Sigmoid colon (tissue), 7 donors: ENCODE data around the gene ARRDC4. TPM values are rescaled to one million over a fixed set of nuclear protein-coding genes. Genes with fewer than 3 reads are reported as not detected.

Experiments
- DNase-seq: peaks from one replicate; pipeline ENCODE4 v3.0.0-alpha.2; 2019
- H3K27ac ChIP-seq, 4 donors: fragments of 200-600 bp; sonication (generic); one replicate each; pipeline ENCODE4 v1.5.1; 2016 to 2019; ENCODE audit warnings: mild to moderate bottlenecking in 1 of 4
- H3K27me3 ChIP-seq, 3 donors: fragments of 200-600 bp; sonication (generic); one replicate each; pipeline ENCODE4 v1.5.1; 2019; ENCODE audit warnings: mild to moderate bottlenecking in 1 of 3
- H3K36me3 ChIP-seq, 4 donors: fragments of 200-600 bp; sonication (generic); one replicate each; pipeline ENCODE4 v1.5.1; 2016 to 2019
- H3K4me1 ChIP-seq, 4 donors: fragments of 200-600 bp; sonication (generic); one replicate each; pipeline ENCODE4 v1.5.1; 2017 to 2019
- H3K4me3 ChIP-seq, 4 donors: fragments of 200-600 bp; sonication (generic); one replicate each; pipeline ENCODE4 v1.5.1; 2017 to 2019; ENCODE audit warnings: mild to moderate bottlenecking in 2 of 4, moderate library complexity in 1 of 4
- H3K9me3 ChIP-seq, 4 donors: fragments of 200-600 bp in 3 of 4; sonication (generic) in 3 of 4; one replicate each; pipeline versions ENCODE4 v1.5.1 to v1.6.1; 2013 to 2019
- EP300 ChIP-seq, 4 donors: sonication (generic); formaldehyde crosslinking; IDR thresholded peaks; one replicate each; pipeline ENCODE4 v1.6.1; 2017; ENCODE audit warnings: antibody characterized with exemption in 4 of 4
- POLR2A ChIP-seq, 2 donors: fragments of 450-650 bp; IDR thresholded peaks; one replicate each; pipeline ENCODE4 v1.6.1; 2016; ENCODE audit warnings: antibody characterized with exemption in 2 of 2, mild to moderate bottlenecking in 2 of 2, moderate library complexity in 2 of 2
- POLR2AphosphoS5 ChIP-seq, 4 donors: sonication (generic); formaldehyde crosslinking; IDR thresholded peaks; one replicate each; pipeline ENCODE4 v1.6.1; 2017; ENCODE audit warnings: antibody characterized with exemption in 4 of 4
- WGBS, 2 donors: extraction: QIAGEN DNeasy Blood & Tissue Kit; methylation state at CpG; one replicate each; pipeline ENCODE4 v1.1.7; 2013; 5-methylcytosine and 5-hydroxymethylcytosine counted together
- intact Hi-C: fragments of 100-400 bp; cut with DNase I; formaldehyde crosslinking; loops from one replicate; pipeline ENCODE4 v1.15.1; 2023
- polyA plus RNA-seq, 3 donors: library from polyadenylated mRNA; stranded (reverse); fragments of 200-250 nt; gene quantifications; one replicate each; pipeline ENCODE4 v1.2.3, GENCODE V29; 2013
- total RNA-seq, 4 donors: library from RNA; depleted of rRNA; stranded (reverse); fragments of >200 nt; gene quantifications; one replicate each; pipeline ENCODE4 v1.1.0, GENCODE V29; 2016
- TF ChIP-seq, protein P1 (sequence below), 4 experiments: fragments of 450-650 bp in 3 of 4; fragments of 200-600 bp in 1 of 4; IDR thresholded peaks; one replicate each; pipeline ENCODE4 v1.5.1; 2016 to 2019; ENCODE audit warnings: antibody characterized with exemption in 4 of 4, mild to moderate bottlenecking in 3 of 4, moderate library complexity in 2 of 4
- donor health status: healthy with polysubstance abuse.
- donor health status: Bipolar disorder and iron deficiency.
- donor health status: healthy.

ARRDC4 gene
- total and polyA plus RNA-seq, 7 donors: 26.4 to 205 (median 143) TPM

GRCh38 chr15:97976766-97977503 is 16.4 kb downstream of the ARRDC4 start:
- H3K27me3 ChIP-seq: no peaks in the 10 kb centered on the region
- H3K4me3 ChIP-seq: no peak overlapping the region
- TF ChIP-seq, protein P1, sequence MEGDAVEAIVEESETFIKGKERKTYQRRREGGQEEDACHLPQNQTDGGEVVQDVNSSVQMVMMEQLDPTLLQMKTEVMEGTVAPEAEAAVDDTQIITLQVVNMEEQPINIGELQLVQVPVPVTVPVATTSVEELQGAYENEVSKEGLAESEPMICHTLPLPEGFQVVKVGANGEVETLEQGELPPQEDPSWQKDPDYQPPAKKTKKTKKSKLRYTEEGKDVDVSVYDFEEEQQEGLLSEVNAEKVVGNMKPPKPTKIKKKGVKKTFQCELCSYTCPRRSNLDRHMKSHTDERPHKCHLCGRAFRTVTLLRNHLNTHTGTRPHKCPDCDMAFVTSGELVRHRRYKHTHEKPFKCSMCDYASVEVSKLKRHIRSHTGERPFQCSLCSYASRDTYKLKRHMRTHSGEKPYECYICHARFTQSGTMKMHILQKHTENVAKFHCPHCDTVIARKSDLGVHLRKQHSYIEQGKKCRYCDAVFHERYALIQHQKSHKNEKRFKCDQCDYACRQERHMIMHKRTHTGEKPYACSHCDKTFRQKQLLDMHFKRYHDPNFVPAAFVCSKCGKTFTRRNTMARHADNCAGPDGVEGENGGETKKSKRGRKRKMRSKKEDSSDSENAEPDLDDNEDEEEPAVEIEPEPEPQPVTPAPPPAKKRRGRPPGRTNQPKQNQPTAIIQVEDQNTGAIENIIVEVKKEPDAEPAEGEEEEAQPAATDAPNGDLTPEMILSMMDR (IDR thresholded peaks at IDR 0.05): no peak
- TF ChIP-seq POLR2AphosphoS5 (IDR thresholded peaks at IDR 0.05): no peak
- peaks cover 0 to 81% (median 58%) of the 10 kb centered on the region in 4 donors for H3K4me1 ChIP-seq
- 54 to 78% methylated on average over 10 of the region's 10 CpGs for WGBS, 2 donors
- DNase-seq: no peak
- H3K36me3 ChIP-seq: peaks cover 0 to 24% (median 3%) of the 10 kb centered on the region in 4 donors
- no peaks in the 10 kb centered on the region for H3K9me3 ChIP-seq
- intact Hi-C loops: no loop called here
- H3K27ac ChIP-seq: peak overlapping the region in 3 of 4 donors; percentile 54 to 97 (median 94)

- Histone ChIP-seq H3K4me3 (no peak overlapping the region), H3K9me3 (no peaks in the 10 kb centered on the region), H3K27ac (peak overlapping the region in 3 of 4 donors; percentile 54 to 97 (median 58)), H3K27me3 (no peaks in the 10 kb centered on the region), H3K4me1 (peaks cover 0 to 79% (median 52%) of the 10 kb centered on the region in 4 donors), H3K36me3 (peaks cover 0 to 20% (median 0%) of the 10 kb centered on the region in 4 donors)
- intact Hi-C loops: no loop called here
- 83 to 89% methylated on average over 8 of the region's 8 CpGs for WGBS, 2 donors
- TF ChIP-seq, protein P1 (IDR thresholded peaks at IDR 0.05): no peak
- TF ChIP-seq POLR2A (IDR thresholded peaks at IDR 0.05): no peak
- no peak for TF ChIP-seq EP300 (IDR thresholded peaks at IDR 0.05)
- no peak for TF ChIP-seq POLR2AphosphoS5 (IDR thresholded peaks at IDR 0.05)
- no peak for DNase-seq
These were observed 17.2 kb downstream of the ARRDC4 start for GRCh38 chr15:97977734-97978133.

DNA sequence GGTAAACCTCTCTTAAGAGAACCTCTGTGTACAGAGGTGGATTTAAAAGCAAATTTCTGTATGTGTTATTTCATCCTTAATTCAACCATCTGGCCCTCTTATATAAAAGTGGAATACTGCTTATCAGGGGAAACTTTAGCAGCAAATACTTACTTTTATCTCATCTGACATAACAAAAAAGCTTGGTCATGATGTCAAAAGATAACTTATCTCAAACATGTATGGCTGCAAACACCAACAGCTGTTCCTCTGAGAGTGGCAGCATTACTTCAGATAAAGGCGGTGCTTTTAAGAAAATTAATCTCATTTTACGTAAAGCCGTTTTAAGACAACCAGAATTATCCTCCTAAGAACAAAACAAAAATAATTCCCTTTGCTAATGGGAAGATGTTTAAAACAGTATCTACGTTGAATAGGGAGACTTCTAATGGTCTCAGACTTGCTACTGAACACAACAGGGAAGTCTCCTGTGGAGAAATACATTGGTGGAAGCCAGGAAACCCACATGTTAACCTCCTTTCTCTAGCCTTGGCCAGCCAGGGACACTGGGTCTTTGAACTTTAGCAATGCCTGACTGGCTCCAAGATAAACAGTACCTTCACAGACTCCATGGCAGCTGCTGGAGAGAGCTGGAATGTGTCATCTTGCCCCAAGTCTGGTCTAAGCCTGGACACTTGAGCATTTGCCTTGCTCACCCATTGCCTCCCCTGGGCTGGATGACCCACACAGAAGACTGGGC is 18.1 kb downstream of the ARRDC4 start:
- intact Hi-C loops: no loop called here
- peak in 1 of 4 donors; percentile 9 for TF ChIP-seq POLR2AphosphoS5 (IDR thresholded peaks at IDR 0.05)
- TF ChIP-seq, protein P1 (IDR thresholded peaks at IDR 0.05): no peak
- no peaks in the 10 kb centered on the region for H3K27me3 ChIP-seq
- H3K36me3 ChIP-seq: peaks cover 0 to 16% (median 0%) of the 10 kb centered on the region in 4 donors
- no peaks in the 10 kb centered on the region for H3K9me3 ChIP-seq
- H3K4me3 ChIP-seq: no peak overlapping the region
- WGBS, 2 donors: 67 to 79% methylated on average over 4 of the region's 4 CpGs
- H3K27ac ChIP-seq: peak overlapping the region; percentile 6 to 97 (median 56)
- peaks cover 0 to 75% (median 51%) of the 10 kb centered on the region in 4 donors for H3K4me1 ChIP-seq
- DNase-seq: no peak

- peak overlapping the region in 3 of 4 donors; percentile 54 to 97 (median 58) for H3K27ac ChIP-seq
- TF ChIP-seq POLR2AphosphoS5 (IDR thresholded peaks at IDR 0.05) (peak in 1 of 4 donors; percentile 1), EP300 (IDR thresholded peaks at IDR 0.05) (no peak)
- no peak for DNase-seq
- peaks cover 0 to 10% (median 0%) of the 10 kb centered on the region in 4 donors for H3K36me3 ChIP-seq
- no peaks in the 10 kb centered on the region for H3K27me3 ChIP-seq
- WGBS, 2 donors: 67 to 87% methylated on average over 2 of the region's 2 CpGs
- H3K4me1 ChIP-seq: peaks cover 0 to 72% (median 50%) of the 10 kb centered on the region in 4 donors
- intact Hi-C loops: no loop called here
- no peaks in the 10 kb centered on the region for H3K9me3 ChIP-seq
- H3K4me3 ChIP-seq: no peak overlapping the region
These were observed 18.6 kb downstream of the ARRDC4 start for GRCh38 chr15:97979140-97979520.

DNA sequence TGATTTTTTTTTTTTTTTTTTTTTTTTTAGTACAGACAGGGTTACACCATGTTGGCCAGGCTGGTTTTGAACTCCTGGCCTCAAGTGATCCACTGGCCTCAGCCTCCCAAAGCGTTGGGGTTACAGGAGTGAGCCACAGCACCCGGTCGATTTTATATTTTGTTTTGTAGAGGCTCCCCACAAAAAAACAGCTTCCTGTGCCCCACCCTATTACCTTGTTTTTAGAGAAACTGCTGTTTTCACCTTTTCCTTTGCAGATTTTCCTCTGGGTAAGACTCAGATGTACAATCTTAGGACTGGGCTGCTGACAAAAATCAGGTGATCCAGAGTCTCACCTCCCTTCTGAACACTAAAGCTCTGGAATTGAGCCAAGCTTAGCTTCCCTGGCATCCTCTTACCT is 20.6 kb downstream of the ARRDC4 start:
- DNase-seq: no peak
- Histone ChIP-seq H3K27me3 (no peaks in the 10 kb centered on the region), H3K4me3 (no peak overlapping the region), H3K36me3 (peaks cover 0 to 10% (median 0%) of the 10 kb centered on the region in 4 donors), H3K27ac (peak overlapping the region in 3 of 4 donors; percentile 43 to 65 (median 58)), H3K9me3 (no peaks in the 10 kb centered on the region), H3K4me1 (peaks cover 0 to 56% (median 45%) of the 10 kb centered on the region in 4 donors)
- intact Hi-C loops: no loop called here
- TF ChIP-seq POLR2A (IDR thresholded peaks at IDR 0.05): no peak
- TF ChIP-seq, protein P1 (IDR thresholded peaks at IDR 0.05): no peak
- TF ChIP-seq EP300 (IDR thresholded peaks at IDR 0.05): no peak
- no peak for TF ChIP-seq POLR2AphosphoS5 (IDR thresholded peaks at IDR 0.05)
- 71 to 82% methylated on average over 3 of the region's 3 CpGs for WGBS, 2 donors
